Measurements from ENCODE around the gene CXXC5.

CXXC5 gene

DNA sequence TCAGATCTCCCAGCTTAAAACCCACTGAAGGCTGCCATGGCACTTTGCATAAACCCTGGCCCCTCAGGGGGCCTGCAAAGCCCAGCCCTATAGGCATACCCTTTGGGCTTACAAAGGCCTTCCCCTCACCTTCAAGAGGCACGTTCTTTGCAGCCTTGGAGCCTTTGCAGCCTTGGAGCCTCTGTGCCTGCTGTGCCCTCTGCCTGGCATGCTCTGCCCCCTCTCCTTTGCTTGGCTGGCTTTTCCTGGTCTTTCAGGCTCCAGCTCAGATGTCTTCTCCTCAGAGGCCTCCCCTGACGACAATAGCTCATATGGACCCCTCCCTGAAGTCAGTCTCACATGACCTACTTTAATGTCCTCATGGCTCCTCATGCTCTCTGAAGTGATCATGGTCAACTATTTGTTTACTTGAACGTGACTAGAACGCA is 60.3 kb downstream of the CXXC5 start:
- H3K9me3 ChIP-seq (ENCODE audit: insufficient read depth, low read length, severe bottlenecking), result no peaks in the 10 kb centered on the region
- no peaks in the 10 kb centered on the region for H4K20me1 ChIP-seq (ENCODE audit: insufficient read depth, low read length)
- H3K36me3 ChIP-seq (ENCODE audit: insufficient read depth, low read length), result no peaks in the 10 kb centered on the region
- no peak overlapping the region; the same call in 1 of the 2 replicates for H2AFZ ChIP-seq (ENCODE audit: low read depth, low read length)
- H3K79me2 ChIP-seq (ENCODE audit: insufficient read depth, low read length), result no peaks in the 10 kb centered on the region
- DNase-seq, result peak; percentile 29
- H3K9ac ChIP-seq (ENCODE audit: low read depth, low read length), result peak overlapping the region; percentile 57
- no peak for TF ChIP-seq EZH2 (IDR thresholded peaks at IDR 0.05; ENCODE audit: borderline replicate concordance, low read depth, low read length, severe bottlenecking)
- TF ChIP-seq, protein P1, sequence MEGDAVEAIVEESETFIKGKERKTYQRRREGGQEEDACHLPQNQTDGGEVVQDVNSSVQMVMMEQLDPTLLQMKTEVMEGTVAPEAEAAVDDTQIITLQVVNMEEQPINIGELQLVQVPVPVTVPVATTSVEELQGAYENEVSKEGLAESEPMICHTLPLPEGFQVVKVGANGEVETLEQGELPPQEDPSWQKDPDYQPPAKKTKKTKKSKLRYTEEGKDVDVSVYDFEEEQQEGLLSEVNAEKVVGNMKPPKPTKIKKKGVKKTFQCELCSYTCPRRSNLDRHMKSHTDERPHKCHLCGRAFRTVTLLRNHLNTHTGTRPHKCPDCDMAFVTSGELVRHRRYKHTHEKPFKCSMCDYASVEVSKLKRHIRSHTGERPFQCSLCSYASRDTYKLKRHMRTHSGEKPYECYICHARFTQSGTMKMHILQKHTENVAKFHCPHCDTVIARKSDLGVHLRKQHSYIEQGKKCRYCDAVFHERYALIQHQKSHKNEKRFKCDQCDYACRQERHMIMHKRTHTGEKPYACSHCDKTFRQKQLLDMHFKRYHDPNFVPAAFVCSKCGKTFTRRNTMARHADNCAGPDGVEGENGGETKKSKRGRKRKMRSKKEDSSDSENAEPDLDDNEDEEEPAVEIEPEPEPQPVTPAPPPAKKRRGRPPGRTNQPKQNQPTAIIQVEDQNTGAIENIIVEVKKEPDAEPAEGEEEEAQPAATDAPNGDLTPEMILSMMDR (IDR thresholded peaks at IDR 0.05; ENCODE audit: borderline replicate concordance, extremely low read depth, low read length, poor library complexity, severe bottlenecking), result no peak
- no peak for ATAC-seq (ENCODE audit: insufficient read depth, low read depth)
- H3K27me3 ChIP-seq (ENCODE audit: insufficient read depth, low read length, poor library complexity), result no peaks in the 10 kb centered on the region
- H3K4me2 ChIP-seq (ENCODE audit: insufficient read depth, low read length), result peak overlapping the region; percentile 66
- peak overlapping the region in 1 of 2 experiments; percentile 52; a peak in 2 of 4 replicates for H3K4me3 ChIP-seq (ENCODE audit: low read depth in 1 of 2, low read length in 2 of 2)
- H3K4me1 ChIP-seq (ENCODE audit: insufficient read depth, low read length), result peaks cover 77% of the 10 kb centered on the region
- H3K27ac ChIP-seq (ENCODE audit: low read length), result peak overlapping the region; percentile 82

DNA sequence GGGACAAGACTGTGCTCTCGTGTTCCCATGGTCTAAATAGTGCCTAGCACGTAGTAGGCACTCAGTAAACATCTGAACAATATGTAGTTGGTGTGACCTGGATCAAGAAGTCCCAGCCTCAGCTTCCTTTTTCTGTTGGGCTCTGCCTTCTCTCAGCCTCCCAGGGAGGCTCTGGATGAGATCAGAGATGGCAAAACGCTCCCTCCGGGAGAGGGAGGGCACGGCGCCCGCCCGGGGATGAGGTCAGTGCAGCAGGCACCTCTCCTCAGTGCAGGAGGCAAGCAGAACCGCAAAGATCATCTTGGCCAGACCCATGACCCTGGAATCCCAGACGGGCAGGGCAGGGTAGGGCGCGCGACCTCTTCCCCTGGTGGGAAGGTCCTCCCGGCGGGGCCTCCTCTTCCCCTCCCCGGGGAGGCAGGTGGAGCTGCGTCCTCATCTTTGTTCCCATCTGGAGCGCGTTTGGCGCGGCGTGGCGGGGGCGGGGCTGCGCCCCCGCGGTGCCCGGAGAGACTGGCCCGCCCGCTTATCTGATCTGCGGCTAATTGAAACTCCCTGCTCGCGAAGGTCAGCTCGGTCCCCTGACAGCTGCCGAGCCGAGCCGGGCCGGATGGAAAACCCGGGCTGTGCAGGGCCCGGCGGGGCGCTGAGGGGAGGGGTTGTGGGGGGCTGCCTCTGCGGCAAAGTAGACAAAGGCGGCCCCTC is 60.9 kb downstream of the CXXC5 start:
- no peaks in the 10 kb centered on the region for H3K27me3 ChIP-seq (ENCODE audit: insufficient read depth, low read length, poor library complexity)
- H3K36me3 ChIP-seq (ENCODE audit: insufficient read depth, low read length), result no peaks in the 10 kb centered on the region
- peak; percentile 1; the same call in 2 of the 3 replicates for ATAC-seq (ENCODE audit: insufficient read depth, low read depth)
- no peak for DNase-seq
- peak overlapping the region in 1 of 2 experiments; percentile 52; a peak in 2 of 4 replicates for H3K4me3 ChIP-seq (ENCODE audit: low read depth in 1 of 2, low read length in 2 of 2)
- H3K4me2 ChIP-seq (ENCODE audit: insufficient read depth, low read length), result peak overlapping the region; percentile 66
- H3K79me2 ChIP-seq (ENCODE audit: insufficient read depth, low read length), result peaks cover under 1% of the 10 kb centered on the region; the same call in 1 of the 2 replicates
- peak overlapping the region; percentile 57 for H3K9ac ChIP-seq (ENCODE audit: low read depth, low read length)
- no peaks in the 10 kb centered on the region for H4K20me1 ChIP-seq (ENCODE audit: insufficient read depth, low read length)
- TF ChIP-seq, protein P1 (IDR thresholded peaks at IDR 0.05; ENCODE audit: borderline replicate concordance, extremely low read depth, low read length, poor library complexity, severe bottlenecking), result no peak
- TF ChIP-seq EZH2 (IDR thresholded peaks at IDR 0.05; ENCODE audit: borderline replicate concordance, low read depth, low read length, severe bottlenecking), result no peak
- peak overlapping the region; percentile 70 for H2AFZ ChIP-seq (ENCODE audit: low read depth, low read length)
- no peaks in the 10 kb centered on the region for H3K9me3 ChIP-seq (ENCODE audit: insufficient read depth, low read length, severe bottlenecking)
- peak overlapping the region; percentile 82 for H3K27ac ChIP-seq (ENCODE audit: low read length)
- H3K4me1 ChIP-seq (ENCODE audit: insufficient read depth, low read length), result peaks cover 78% of the 10 kb centered on the region

DNA sequence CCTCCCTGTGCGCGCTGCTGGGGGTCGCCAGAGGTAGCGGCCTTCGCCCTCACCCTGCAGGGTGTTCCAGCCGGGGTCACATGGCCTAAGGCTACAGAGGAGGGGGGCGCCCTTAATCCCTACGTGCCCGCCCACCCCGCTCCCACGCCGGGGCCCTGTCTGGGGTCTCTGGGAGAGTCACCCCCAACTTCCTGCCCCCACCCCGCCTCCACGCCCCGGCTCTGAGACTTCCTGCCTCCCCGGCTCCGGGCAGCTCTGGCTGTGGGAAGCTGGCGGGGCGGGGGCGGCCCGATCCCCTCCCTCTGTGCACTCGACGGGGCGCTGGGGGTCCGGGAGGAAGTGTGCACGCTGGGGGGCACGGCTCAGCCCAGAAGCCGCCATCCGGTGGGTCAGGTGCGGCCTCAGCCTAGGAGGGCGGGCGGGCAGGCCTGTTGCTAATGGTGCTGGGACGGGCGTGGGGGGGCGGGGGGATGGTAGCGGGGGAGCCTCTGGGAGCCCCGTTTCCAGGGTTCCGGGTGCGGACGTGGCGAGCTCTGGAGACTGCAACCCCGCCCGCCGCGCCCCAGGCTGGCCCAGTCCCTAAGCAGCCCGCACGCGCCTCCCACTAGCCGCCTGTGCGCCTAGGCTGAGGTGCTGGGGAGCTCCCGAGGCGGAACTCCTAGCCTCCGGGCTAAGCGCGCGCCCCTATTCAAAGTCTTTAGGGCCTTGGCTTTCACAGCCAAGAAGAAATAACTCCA is 61.6 kb downstream of the CXXC5 start:
- no peaks in the 10 kb centered on the region for H4K20me1 ChIP-seq (ENCODE audit: insufficient read depth, low read length)
- DNase-seq (peak; percentile 97), ATAC-seq (ENCODE audit: insufficient read depth, low read depth) (peak; percentile 68)
- peak overlapping the region; percentile 70 for H2AFZ ChIP-seq (ENCODE audit: low read depth, low read length)
- TF ChIP-seq EZH2 (IDR thresholded peaks at IDR 0.05; ENCODE audit: borderline replicate concordance, low read depth, low read length, severe bottlenecking), result no peak
- TF ChIP-seq, protein P1 (IDR thresholded peaks at IDR 0.05; ENCODE audit: borderline replicate concordance, extremely low read depth, low read length, poor library complexity, severe bottlenecking), result no peak
- no peaks in the 10 kb centered on the region for H3K36me3 ChIP-seq (ENCODE audit: insufficient read depth, low read length)
- no peaks in the 10 kb centered on the region for H3K27me3 ChIP-seq (ENCODE audit: insufficient read depth, low read length, poor library complexity)
- H3K9ac ChIP-seq (ENCODE audit: low read depth, low read length), result peak overlapping the region; percentile 57
- peak overlapping the region; percentile 66 for H3K4me2 ChIP-seq (ENCODE audit: insufficient read depth, low read length)
- H3K4me3 ChIP-seq (ENCODE audit: low read depth in 1 of 2, low read length in 2 of 2), result peak overlapping the region in 1 of 2 experiments; percentile 52; a peak in 2 of 4 replicates
- H3K27ac ChIP-seq (ENCODE audit: low read length), result peak overlapping the region; percentile 82
- peaks cover 5% of the 10 kb centered on the region; the same call in 1 of the 2 replicates for H3K79me2 ChIP-seq (ENCODE audit: insufficient read depth, low read length)
- peaks cover 76% of the 10 kb centered on the region for H3K4me1 ChIP-seq (ENCODE audit: insufficient read depth, low read length)
- no peaks in the 10 kb centered on the region for H3K9me3 ChIP-seq (ENCODE audit: insufficient read depth, low read length, severe bottlenecking)

Measured in DND-41 (cell line).